ENCODE data around the gene HPS6. TPM values are rescaled to one million over a fixed set of nuclear protein-coding genes. Genes with fewer than 3 reads are reported as not detected.
A peak's percentile ranks its signal among the peaks of the same experiment; 100 is the strongest.
"Not testable (repeated sequence)": the region's sequence is repeated elsewhere in the genome, so short reads cannot be mapped to it uniquely, and the experiment has no call there.

Gene HPS6
- polyA plus RNA-seq, 4 donors: 13.0 to 19.5 (median 13.5) TPM

DNA sequence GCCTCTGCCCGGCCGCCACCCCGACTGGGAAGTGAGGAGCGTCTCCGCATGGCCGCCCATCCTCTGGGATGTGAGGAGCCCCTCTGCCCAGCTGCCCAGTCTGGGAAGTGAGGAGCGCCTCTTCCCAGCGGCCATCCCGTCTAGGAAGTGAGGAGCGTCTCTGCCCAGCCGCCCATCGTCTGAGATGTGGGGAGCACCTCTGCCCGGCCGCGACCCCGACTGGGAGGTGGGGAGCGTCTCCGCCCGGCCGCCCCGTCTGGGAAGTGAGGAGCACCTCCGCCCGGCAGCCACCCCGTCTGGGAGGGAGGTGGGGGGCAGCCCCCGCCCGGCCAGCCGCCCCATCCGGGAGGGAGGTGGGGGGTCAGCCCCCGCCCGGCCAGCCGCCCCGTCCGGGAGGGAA, 29.3 kb upstream of the HPS6 start:
- WGBS, 3 donors: 96 to 98% (median 98%) methylated on average over 20 to 33 of the region's 33 CpGs
- not testable (repeated sequence) for H3K9me3 ChIP-seq (ENCODE audit: control insufficient read depth in 2 of 2, insufficient read depth in 1 of 2, low read depth in 1 of 2, low read length in 1 of 2); H3K27me3 ChIP-seq (ENCODE audit: control insufficient read depth in 3 of 3, insufficient read depth in 3 of 3, low read length in 3 of 3); FAIRE-seq; H3K27ac ChIP-seq (ENCODE audit: low read depth in 1 of 3, low read length in 2 of 3); H3K4me3 ChIP-seq (ENCODE audit: low read depth in 1 of 3, low read length in 3 of 3); H3K4me1 ChIP-seq (ENCODE audit: control insufficient read depth in 3 of 3, insufficient read depth in 2 of 3, low read depth in 1 of 3, low read length in 2 of 3); DNase-seq
- H3K36me3 ChIP-seq (ENCODE audit: control insufficient read depth in 3 of 3, insufficient read depth in 2 of 3, low read depth in 1 of 3, low read length in 3 of 3): peaks cover 3 to 29% (median 11%) of the 10 kb centered on the region in 3 donors

DNA sequence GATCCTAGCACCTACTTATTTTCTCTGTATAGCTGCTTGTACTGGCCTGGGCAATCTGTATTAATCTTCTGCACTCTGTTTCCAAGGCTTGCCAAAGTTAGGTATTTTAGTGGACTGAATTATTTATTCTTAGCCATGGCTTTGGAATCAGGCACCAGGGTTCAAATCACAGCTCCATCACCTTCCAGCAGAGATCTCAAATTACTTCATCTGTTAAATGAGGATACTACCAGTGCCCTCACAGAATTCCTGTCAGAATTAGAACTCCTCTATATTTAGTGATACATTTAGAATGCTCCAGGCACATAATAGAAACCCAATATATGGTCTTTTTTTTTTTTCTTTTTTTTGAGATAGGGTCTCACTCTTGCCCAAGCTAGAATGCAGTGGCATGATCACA, 26.7 kb upstream of the HPS6 start:
- FAIRE-seq: no peak
- Histone ChIP-seq H3K27me3 (ENCODE audit: control insufficient read depth in 3 of 3, insufficient read depth in 3 of 3, low read length in 3 of 3) (no peaks in the 10 kb centered on the region), H3K9me3 (ENCODE audit: control insufficient read depth in 2 of 2, insufficient read depth in 1 of 2, low read depth in 1 of 2, low read length in 1 of 2) (no peaks in the 10 kb centered on the region), H3K4me3 (ENCODE audit: low read depth in 1 of 3, low read length in 3 of 3) (no peak overlapping the region), H3K36me3 (ENCODE audit: control insufficient read depth in 3 of 3, insufficient read depth in 2 of 3, low read depth in 1 of 3, low read length in 3 of 3) (peaks cover 3 to 28% (median 5%) of the 10 kb centered on the region in 3 donors), H3K27ac (ENCODE audit: low read depth in 1 of 3, low read length in 2 of 3) (no peak overlapping the region), H3K4me1 (ENCODE audit: control insufficient read depth in 3 of 3, insufficient read depth in 2 of 3, low read depth in 1 of 3, low read length in 2 of 3) (no peaks in the 10 kb centered on the region)
- DNase-seq: no peak

DNA sequence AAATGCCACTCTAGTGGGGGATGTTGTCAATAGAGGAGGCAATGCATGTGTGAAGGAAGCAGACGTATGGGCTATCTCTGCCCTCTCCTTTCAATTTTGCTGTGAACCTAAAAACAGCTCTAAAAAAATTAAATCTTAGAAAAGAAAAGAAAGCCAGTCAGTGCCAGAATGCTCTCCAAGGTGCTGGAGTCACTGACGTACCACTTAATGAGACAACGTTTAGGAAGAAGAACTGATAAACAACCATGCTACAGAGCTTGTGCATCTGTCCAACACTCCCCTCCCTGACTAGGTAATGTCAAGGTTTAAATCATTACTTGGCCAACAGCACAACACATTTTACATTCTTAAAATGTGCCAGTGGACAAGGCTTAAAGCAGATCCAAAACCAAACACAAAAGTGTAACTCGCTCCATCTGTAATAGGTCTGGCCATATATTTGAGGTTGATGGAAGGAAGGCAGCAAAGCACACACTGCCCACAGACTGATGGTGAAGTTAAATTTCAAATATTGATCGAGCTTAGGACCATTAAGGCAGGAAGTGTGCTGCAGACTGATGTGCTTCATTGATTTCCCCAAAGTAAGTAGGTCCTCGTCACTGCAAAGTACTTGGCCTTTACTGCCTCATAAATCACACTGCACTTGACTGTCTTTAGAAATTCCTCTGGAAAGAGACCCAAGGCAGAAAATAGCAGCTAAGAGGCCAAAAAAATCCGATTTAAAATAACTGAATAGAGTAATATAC, 24.7 kb upstream of the HPS6 start:
- Histone ChIP-seq H3K27me3 (ENCODE audit: control insufficient read depth in 3 of 3, insufficient read depth in 3 of 3, low read length in 3 of 3) (no peaks in the 10 kb centered on the region), H3K9me3 (ENCODE audit: control insufficient read depth in 2 of 2, insufficient read depth in 1 of 2, low read depth in 1 of 2, low read length in 1 of 2) (no peaks in the 10 kb centered on the region), H3K4me3 (ENCODE audit: low read depth in 1 of 3, low read length in 3 of 3) (no peak overlapping the region), H3K36me3 (ENCODE audit: control insufficient read depth in 3 of 3, insufficient read depth in 2 of 3, low read depth in 1 of 3, low read length in 3 of 3) (peaks cover 3 to 22% (median 5%) of the 10 kb centered on the region in 3 donors), H3K27ac (ENCODE audit: low read depth in 1 of 3, low read length in 2 of 3) (no peak overlapping the region), H3K4me1 (ENCODE audit: control insufficient read depth in 3 of 3, insufficient read depth in 2 of 3, low read depth in 1 of 3, low read length in 2 of 3) (no peaks in the 10 kb centered on the region)
- 67 to 88% (median 79%) methylated on average over 7 of the region's 7 CpGs for WGBS, 3 donors
- DNase-seq (no peak), FAIRE-seq (no peak)

DNA sequence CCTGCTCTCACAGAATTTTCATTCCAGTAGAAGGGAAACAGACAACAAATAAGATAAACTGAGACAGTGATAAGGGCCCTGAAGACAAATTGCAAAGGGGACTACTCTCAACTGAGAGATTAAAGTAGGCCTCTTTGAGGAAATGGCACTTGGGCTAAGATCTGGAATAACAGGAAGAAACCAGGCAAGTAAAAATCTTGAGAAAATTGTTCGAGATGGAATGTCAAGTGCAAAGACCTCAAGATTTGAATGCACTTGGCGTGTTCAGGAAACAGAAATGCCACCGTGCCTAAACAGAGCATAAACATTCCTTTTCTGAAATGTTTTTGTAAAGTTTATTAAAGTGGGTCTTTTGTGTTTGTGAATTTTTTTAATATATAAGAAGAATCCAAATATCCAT, 19.9 kb upstream of the HPS6 start:
- Histone ChIP-seq H3K4me1 (ENCODE audit: control insufficient read depth in 3 of 3, insufficient read depth in 2 of 3, low read depth in 1 of 3, low read length in 2 of 3) (no peaks in the 10 kb centered on the region), H3K4me3 (ENCODE audit: low read depth in 1 of 3, low read length in 3 of 3) (no peak overlapping the region), H3K9me3 (ENCODE audit: control insufficient read depth in 2 of 2, insufficient read depth in 1 of 2, low read depth in 1 of 2, low read length in 1 of 2) (no peaks in the 10 kb centered on the region), H3K27me3 (ENCODE audit: control insufficient read depth in 3 of 3, insufficient read depth in 3 of 3, low read length in 3 of 3) (no peaks in the 10 kb centered on the region), H3K27ac (ENCODE audit: low read depth in 1 of 3, low read length in 2 of 3) (no peak overlapping the region), H3K36me3 (ENCODE audit: control insufficient read depth in 3 of 3, insufficient read depth in 2 of 3, low read depth in 1 of 3, low read length in 3 of 3) (no peaks in the 10 kb centered on the region)
- WGBS, 3 donors: 72 to 89% (median 87%) methylated on average over 3 of the region's 3 CpGs
- no peak for DNase-seq
- FAIRE-seq: no peak

DNA sequence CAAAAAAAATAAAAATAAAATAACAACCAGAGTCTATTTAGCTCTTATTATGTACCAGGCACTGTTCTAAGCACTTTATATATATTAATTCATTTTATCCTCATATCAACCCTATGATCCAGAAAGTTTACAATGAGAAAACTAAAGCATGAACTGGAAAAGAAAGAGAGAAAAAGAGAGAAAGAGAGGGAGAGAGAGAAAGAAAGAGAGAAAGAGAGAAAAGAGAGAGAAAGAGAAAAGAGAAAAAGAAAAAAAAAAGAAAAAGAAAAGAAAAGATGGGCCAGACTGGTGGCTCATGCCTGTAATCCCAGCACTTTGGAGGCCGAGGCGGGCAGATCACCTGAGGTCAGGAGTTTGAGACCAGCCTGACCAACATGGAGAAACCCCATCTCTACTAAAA, 19.1 kb upstream of the HPS6 start:
- Histone ChIP-seq H3K27me3 (ENCODE audit: control insufficient read depth in 3 of 3, insufficient read depth in 3 of 3, low read length in 3 of 3) (no peaks in the 10 kb centered on the region), H3K36me3 (ENCODE audit: control insufficient read depth in 3 of 3, insufficient read depth in 2 of 3, low read depth in 1 of 3, low read length in 3 of 3) (no peaks in the 10 kb centered on the region), H3K4me3 (ENCODE audit: low read depth in 1 of 3, low read length in 3 of 3) (no peak overlapping the region), H3K27ac (ENCODE audit: low read depth in 1 of 3, low read length in 2 of 3) (no peak overlapping the region), H3K9me3 (ENCODE audit: control insufficient read depth in 2 of 2, insufficient read depth in 1 of 2, low read depth in 1 of 2, low read length in 1 of 2) (no peaks in the 10 kb centered on the region), H3K4me1 (ENCODE audit: control insufficient read depth in 3 of 3, insufficient read depth in 2 of 3, low read depth in 1 of 3, low read length in 2 of 3) (no peaks in the 10 kb centered on the region)
- WGBS, 3 donors: 94 to 100% (median 98%) methylated on average over 2 of the region's 2 CpGs
- no peak for FAIRE-seq
- no peak for DNase-seq

DNA sequence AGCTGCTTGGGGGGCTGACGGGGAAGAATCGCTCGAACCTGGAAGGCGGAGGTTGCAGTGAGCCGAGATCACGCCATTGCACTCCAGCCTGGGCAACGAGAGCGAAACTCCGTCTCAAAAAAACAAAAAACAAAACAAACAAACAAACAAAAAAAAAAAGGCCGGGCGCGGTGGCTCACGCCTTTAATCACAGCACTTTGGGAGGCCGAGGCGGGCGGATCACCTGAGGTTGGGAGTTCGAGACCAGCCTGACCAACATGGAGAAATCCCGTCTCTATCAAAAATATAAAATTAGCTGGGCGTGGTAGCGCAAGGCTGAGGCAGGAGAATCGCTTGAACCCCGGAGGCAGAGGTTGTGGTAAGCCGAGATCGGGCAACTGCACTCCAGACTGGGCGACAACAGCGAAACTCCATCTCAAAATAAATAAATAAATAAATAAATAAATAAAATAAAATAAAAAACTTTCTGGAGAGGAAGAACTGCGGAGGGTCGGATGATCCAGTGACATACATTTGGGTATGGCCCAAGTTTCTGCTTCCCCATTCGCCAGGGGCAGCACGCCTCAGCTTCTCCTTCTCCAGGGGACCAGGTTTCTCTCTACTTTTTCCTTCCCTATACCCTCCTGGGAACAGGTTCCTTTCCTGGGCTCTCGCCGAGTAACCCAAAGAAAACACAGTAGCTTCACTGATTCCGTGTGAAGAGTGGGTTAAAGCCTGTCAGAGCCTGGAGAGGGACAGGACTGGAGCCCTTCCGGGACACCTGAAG, 10.1 kb upstream of the HPS6 start:
- H3K9me3 ChIP-seq (ENCODE audit: control insufficient read depth in 2 of 2, insufficient read depth in 1 of 2, low read depth in 1 of 2, low read length in 1 of 2); DNase-seq; H3K4me1 ChIP-seq (ENCODE audit: control insufficient read depth in 3 of 3, insufficient read depth in 2 of 3, low read depth in 1 of 3, low read length in 2 of 3); H3K27me3 ChIP-seq (ENCODE audit: control insufficient read depth in 3 of 3, insufficient read depth in 3 of 3, low read length in 3 of 3); H3K36me3 ChIP-seq (ENCODE audit: control insufficient read depth in 3 of 3, insufficient read depth in 2 of 3, low read depth in 1 of 3, low read length in 3 of 3); FAIRE-seq: not testable (repeated sequence)
- 57 to 66% (median 64%) methylated on average over 31 to 34 of the region's 34 CpGs for WGBS, 3 donors
- Histone ChIP-seq H3K4me3 (ENCODE audit: low read depth in 1 of 3, low read length in 3 of 3) (peak overlapping the region; percentile 71 to 99 (median 88)), H3K27ac (ENCODE audit: low read depth in 1 of 3, low read length in 2 of 3) (peak overlapping the region; percentile 81 to 96 (median 90))

DNA sequence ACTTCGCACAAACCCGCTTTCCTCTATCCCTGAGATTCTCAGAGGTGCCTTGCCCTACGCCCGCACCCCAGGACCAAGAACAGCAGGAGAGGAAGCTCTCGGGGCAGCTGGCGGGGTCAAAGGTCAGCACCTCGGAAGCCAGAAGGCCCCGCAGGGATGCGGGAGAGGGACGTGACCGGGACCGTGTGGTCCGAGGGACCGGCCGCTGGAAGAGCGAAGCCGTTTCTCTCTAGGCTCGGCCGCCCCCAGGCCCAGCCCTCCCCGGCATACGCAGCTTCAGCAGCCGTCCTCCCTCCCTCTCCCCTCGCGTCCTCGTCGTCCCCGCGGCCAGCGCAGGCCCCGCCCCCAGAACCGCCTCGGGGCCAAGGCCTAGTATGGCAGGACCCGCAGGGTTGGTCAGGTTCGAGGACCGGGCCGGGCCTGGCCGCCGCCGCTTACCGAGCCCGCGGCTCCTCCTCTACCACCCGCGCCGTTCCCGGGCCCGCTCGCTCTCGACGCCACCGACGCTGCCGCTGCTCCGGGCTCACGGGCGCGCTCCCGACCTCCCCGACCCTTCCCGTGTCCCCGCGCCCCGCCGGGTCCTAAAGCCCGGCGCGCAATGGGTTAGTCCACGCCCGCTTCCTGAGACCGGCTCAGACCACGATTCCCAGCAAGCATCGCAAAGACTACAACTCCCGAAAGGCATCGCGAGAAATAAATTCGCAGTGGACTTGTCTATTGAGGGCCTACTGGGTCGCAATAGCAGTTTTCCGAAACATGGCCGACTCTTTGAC, 9.3 kb upstream of the HPS6 start, which contains the start of gene ARMH3:
Gene ARMH3 (minus strand): TSS at position 527 of the 773 bp plus-strand sequence. CDS start 16,059 bp downstream, outside the sequence.
- no peaks in the 10 kb centered on the region for H3K27me3 ChIP-seq (ENCODE audit: control insufficient read depth in 3 of 3, insufficient read depth in 3 of 3, low read length in 3 of 3)
- WGBS, 3 donors: 0 to 1% (median 1%) methylated on average over 36 to 79 of the region's 79 CpGs
- H3K9me3 ChIP-seq (ENCODE audit: control insufficient read depth in 2 of 2, insufficient read depth in 1 of 2, low read depth in 1 of 2, low read length in 1 of 2): no peaks in the 10 kb centered on the region
- H3K27ac ChIP-seq (ENCODE audit: low read depth in 1 of 3, low read length in 2 of 3): peak within 1 kb of the TSS; percentile 81 to 96 (median 90)
- peak; percentile 97 to 98 for DNase-seq
- H3K4me1 ChIP-seq (ENCODE audit: control insufficient read depth in 3 of 3, insufficient read depth in 2 of 3, low read depth in 1 of 3, low read length in 2 of 3): peaks cover 2 to 9% (median 2%) of the 10 kb centered on the region in 3 donors
- FAIRE-seq: peak; percentile 10
- peak within 1 kb of the TSS; percentile 71 to 99 (median 88) for H3K4me3 ChIP-seq (ENCODE audit: low read depth in 1 of 3, low read length in 3 of 3)
- no peaks in the 10 kb centered on the region for H3K36me3 ChIP-seq (ENCODE audit: control insufficient read depth in 3 of 3, insufficient read depth in 2 of 3, low read depth in 1 of 3, low read length in 3 of 3)

DNA sequence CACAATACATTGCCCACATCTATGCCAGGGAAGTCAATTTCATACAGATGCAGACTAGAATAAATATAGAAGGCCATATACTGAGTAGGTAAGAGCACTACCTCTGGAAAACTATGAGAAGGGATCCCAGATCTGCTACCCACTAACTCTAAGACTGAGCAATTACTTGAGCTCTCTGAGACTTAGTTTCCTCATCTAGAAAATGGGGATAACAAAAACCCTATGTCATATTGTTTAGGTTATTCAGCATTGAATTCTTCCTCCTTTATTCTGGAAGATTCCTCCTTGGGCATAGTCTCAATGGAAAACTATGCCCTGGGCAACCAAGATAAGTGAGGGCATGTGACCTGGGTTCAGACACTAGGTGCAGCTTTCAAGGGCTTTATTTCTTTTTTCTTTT, 5.2 kb upstream of the HPS6 start:
- H3K4me3 ChIP-seq (ENCODE audit: low read depth in 1 of 3, low read length in 3 of 3): no peak overlapping the region
- H3K9me3 ChIP-seq (ENCODE audit: control insufficient read depth in 2 of 2, insufficient read depth in 1 of 2, low read depth in 1 of 2, low read length in 1 of 2): no peaks in the 10 kb centered on the region
- H3K27me3 ChIP-seq (ENCODE audit: control insufficient read depth in 3 of 3, insufficient read depth in 3 of 3, low read length in 3 of 3): no peaks in the 10 kb centered on the region
- FAIRE-seq: no peak
- no peaks in the 10 kb centered on the region for H3K36me3 ChIP-seq (ENCODE audit: control insufficient read depth in 3 of 3, insufficient read depth in 2 of 3, low read depth in 1 of 3, low read length in 3 of 3)
- no peak for DNase-seq
- no peak overlapping the region for H3K27ac ChIP-seq (ENCODE audit: low read depth in 1 of 3, low read length in 2 of 3)
- H3K4me1 ChIP-seq (ENCODE audit: control insufficient read depth in 3 of 3, insufficient read depth in 2 of 3, low read depth in 1 of 3, low read length in 2 of 3): peaks cover 0 to 8% (median 0%) of the 10 kb centered on the region in 3 donors
